Measurements from ENCODE around the gene SLC6A5. TPM values are rescaled to one million over a fixed set of nuclear protein-coding genes. Genes with fewer than 3 reads are reported as not detected.

SLC6A5 gene
- not detected for total RNA-seq

- TF ChIP-seq, protein P1, sequence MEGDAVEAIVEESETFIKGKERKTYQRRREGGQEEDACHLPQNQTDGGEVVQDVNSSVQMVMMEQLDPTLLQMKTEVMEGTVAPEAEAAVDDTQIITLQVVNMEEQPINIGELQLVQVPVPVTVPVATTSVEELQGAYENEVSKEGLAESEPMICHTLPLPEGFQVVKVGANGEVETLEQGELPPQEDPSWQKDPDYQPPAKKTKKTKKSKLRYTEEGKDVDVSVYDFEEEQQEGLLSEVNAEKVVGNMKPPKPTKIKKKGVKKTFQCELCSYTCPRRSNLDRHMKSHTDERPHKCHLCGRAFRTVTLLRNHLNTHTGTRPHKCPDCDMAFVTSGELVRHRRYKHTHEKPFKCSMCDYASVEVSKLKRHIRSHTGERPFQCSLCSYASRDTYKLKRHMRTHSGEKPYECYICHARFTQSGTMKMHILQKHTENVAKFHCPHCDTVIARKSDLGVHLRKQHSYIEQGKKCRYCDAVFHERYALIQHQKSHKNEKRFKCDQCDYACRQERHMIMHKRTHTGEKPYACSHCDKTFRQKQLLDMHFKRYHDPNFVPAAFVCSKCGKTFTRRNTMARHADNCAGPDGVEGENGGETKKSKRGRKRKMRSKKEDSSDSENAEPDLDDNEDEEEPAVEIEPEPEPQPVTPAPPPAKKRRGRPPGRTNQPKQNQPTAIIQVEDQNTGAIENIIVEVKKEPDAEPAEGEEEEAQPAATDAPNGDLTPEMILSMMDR (IDR thresholded peaks at IDR 0.05; ENCODE audit: low read depth), result no peak
Measured at GRCh38 chr11:20599221-20600019, at the start of gene SLC6A5. Gene SLC6A5, plus strand, starts transcription at chr11:20599608. Its CDS starts 65 bp downstream, at chr11:20599673.

DNA sequence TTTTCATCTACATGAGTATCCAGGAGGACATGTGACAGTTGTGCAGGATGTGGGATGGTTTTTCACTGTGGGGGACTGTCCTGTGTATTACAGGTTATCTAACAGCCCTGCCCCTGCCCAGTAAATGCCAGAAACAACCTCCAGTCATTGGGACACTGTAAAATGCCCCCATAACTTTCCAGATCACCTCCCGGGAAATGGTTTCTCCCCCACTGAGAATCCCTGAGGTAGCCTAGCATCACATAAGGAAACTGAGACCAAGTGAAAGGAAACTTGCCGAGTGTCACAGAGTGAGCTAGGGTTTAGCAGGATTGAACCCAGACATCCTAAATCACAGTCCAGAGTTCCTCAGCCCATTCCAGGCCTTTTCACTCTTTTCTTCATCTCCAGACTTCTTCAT lies 48.3 kb upstream of the SLC6A5 start:
- TF ChIP-seq, protein P1 (IDR thresholded peaks at IDR 0.05; ENCODE audit: low read depth), result no peak

DNA sequence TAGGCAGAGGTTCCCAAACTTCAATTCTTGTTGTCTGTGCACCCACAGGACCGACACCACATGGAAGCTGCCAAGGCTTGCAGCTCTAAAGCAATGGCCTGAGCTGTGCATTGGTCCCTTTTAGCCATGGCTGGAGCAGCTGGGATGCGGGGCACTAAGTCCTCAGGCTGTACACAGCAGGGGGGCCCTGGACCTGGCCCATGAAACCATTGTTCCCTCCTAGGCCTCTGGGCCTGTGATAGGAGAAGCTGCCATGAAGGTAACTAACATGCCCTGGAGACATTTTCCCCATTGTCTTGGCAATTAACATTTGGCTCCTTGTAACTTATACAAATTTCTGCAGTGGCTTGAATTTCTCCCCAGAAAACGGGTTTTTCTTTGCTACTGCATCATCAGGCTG lies 43.6 kb upstream of the SLC6A5 start:
- TF ChIP-seq, protein P1 (IDR thresholded peaks at IDR 0.05; ENCODE audit: low read depth), result no peak

GRCh38 chr11:20558741-20559140 lies 40.7 kb upstream of the SLC6A5 start:
- TF ChIP-seq, protein P1 (IDR thresholded peaks at IDR 0.05; ENCODE audit: low read depth), result no peak

GRCh38 chr11:20559523-20560300 lies 39.7 kb upstream of the SLC6A5 start:
- TF ChIP-seq, protein P1 (IDR thresholded peaks at IDR 0.05; ENCODE audit: low read depth), result no peak

DNA sequence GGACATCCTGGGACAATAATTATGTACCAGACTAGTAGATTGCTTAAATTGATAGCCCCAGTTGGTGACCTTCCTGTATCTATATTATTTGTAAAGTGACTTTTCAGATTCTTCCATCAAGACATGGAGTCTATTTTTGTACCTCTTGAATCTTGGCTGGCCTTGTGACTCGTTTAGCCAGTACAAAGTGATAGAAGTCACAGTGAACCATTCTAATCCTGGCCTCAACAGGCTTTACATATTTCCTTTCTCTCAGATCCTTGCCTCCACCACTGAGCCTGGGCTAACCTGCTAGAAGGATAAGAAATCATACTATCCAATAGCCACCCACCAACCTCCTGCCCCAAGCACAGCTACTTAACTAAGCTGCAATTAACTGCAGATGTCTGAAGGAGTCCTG lies 37.5 kb upstream of the SLC6A5 start:
- TF ChIP-seq, protein P1 (IDR thresholded peaks at IDR 0.05; ENCODE audit: low read depth), result no peak

DNA sequence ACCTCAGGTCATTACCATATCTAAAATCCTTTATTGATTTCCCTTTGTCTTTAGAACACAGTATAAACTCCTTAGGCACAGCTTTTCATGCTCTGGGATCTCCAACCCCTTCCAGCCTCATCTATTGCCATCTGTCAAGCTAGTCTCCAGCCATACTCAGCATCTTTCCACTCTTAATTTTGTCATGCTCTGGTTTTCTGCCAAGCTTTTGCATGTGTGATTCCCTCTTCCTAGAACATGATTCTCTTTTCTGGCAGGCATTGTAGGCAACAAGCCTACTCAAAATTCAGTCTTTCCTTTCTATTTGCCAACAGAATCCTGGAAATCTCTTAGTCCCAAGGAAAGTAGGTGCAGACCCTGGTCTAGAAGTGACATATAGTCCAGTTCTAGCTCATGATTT lies 35.5 kb upstream of the SLC6A5 start:
- TF ChIP-seq, protein P1 (IDR thresholded peaks at IDR 0.05; ENCODE audit: low read depth), result no peak

Data from subcutaneous adipose tissue (tissue), 4 donors.